Measurements from ENCODE around the gene TPRG1. TPM values are rescaled to one million over a fixed set of nuclear protein-coding genes. Genes with fewer than 3 reads are reported as not detected.

TPRG1 gene
- total RNA-seq, 2 donors from 2014 or later: 0.69 to 1.3 TPM

GRCh38 chr3:189353988-189354889 lies 182.5 kb downstream of the TPRG1 start:
- no peaks in the 10 kb centered on the region for H3K9me3 Mint-ChIP-seq
- H3K27ac Mint-ChIP-seq: no peak overlapping the region
- TF ChIP-seq CTCF (conservative IDR thresholded peaks at IDR 0.05): no peak

GRCh38 chr3:189355115-189355480 lies 183.3 kb downstream of the TPRG1 start:
- Histone ChIP-seq H3K36me3 (ENCODE audit: control insufficient read depth, insufficient read depth, low read length) (no peaks in the 10 kb centered on the region), H3K4me1 (ENCODE audit: control insufficient read depth, insufficient read depth, low read length) (no peaks in the 10 kb centered on the region), H3K27me3 (ENCODE audit: control insufficient read depth, insufficient read depth, low read length, poor library complexity, severe bottlenecking) (no peaks in the 10 kb centered on the region), H3K4me3 (ENCODE audit: low read length) (no peak overlapping the region), H3K9me3 (ENCODE audit: control insufficient read depth, low read length) (no peaks in the 10 kb centered on the region), H3K9ac (ENCODE audit: extremely low read depth, low read length, poor library complexity, severe bottlenecking) (no peak overlapping the region), H3K27ac (ENCODE audit: low read depth, low read length) (no peak overlapping the region)
- no peak overlapping the region for H3K27ac Mint-ChIP-seq
- H3K36me3 Mint-ChIP-seq (ENCODE audit: low read depth): no peaks in the 10 kb centered on the region
- H3K4me1 Mint-ChIP-seq: peaks cover 9% of the 10 kb centered on the region
- TF ChIP-seq CTCF (conservative IDR thresholded peaks at IDR 0.05): no peak
- peaks cover 3% of the 10 kb centered on the region for H3K27me3 Mint-ChIP-seq (ENCODE audit: insufficient read depth)
- H3K4me3 Mint-ChIP-seq: no peak overlapping the region
- DNase-seq: no peak
- H3K9me3 Mint-ChIP-seq: no peaks in the 10 kb centered on the region
- 84 to 92% methylated on average over 2 of the region's 2 CpGs for WGBS, 2 experiments (ENCODE audit: insufficient coverage in 1 of 2, insufficient read length in 1 of 2)

More at GRCh38 chr3:189353988-189354889, 182.5 kb downstream of the TPRG1 start:
- Histone ChIP-seq H3K27me3 (ENCODE audit: control insufficient read depth, insufficient read depth, low read length, poor library complexity, severe bottlenecking) (no peaks in the 10 kb centered on the region), H3K9ac (ENCODE audit: extremely low read depth, low read length, poor library complexity, severe bottlenecking) (no peak overlapping the region), H3K9me3 (ENCODE audit: control insufficient read depth, low read length) (no peaks in the 10 kb centered on the region), H3K4me3 (ENCODE audit: low read length) (no peak overlapping the region), H3K4me1 (ENCODE audit: control insufficient read depth, insufficient read depth, low read length) (no peaks in the 10 kb centered on the region), H3K27ac (ENCODE audit: low read depth, low read length) (no peak overlapping the region), H3K36me3 (ENCODE audit: control insufficient read depth, insufficient read depth, low read length) (no peaks in the 10 kb centered on the region)
- 88 to 89% methylated on average over 3 to 6 of the region's 6 CpGs for WGBS, 2 experiments (ENCODE audit: insufficient coverage in 1 of 2, insufficient read length in 1 of 2)
- no peak for DNase-seq
- Mint-ChIP-seq H3K27me3 (ENCODE audit: insufficient read depth) (no peaks in the 10 kb centered on the region), H3K4me3 (no peak overlapping the region), H3K36me3 (ENCODE audit: low read depth) (no peaks in the 10 kb centered on the region), H3K4me1 (peaks cover 9% of the 10 kb centered on the region)

- Histone ChIP-seq H3K9me3 (ENCODE audit: control insufficient read depth, low read length) (no peaks in the 10 kb centered on the region), H3K27me3 (ENCODE audit: control insufficient read depth, insufficient read depth, low read length, poor library complexity, severe bottlenecking) (no peaks in the 10 kb centered on the region), H3K4me3 (ENCODE audit: low read length) (no peak overlapping the region), H3K36me3 (ENCODE audit: control insufficient read depth, insufficient read depth, low read length) (no peaks in the 10 kb centered on the region), H3K4me1 (ENCODE audit: control insufficient read depth, insufficient read depth, low read length) (no peaks in the 10 kb centered on the region), H3K27ac (ENCODE audit: low read depth, low read length) (peak overlapping the region; percentile 4), H3K9ac (ENCODE audit: extremely low read depth, low read length, poor library complexity, severe bottlenecking) (no peak overlapping the region)
- H3K36me3 Mint-ChIP-seq (ENCODE audit: low read depth): no peaks in the 10 kb centered on the region
- H3K4me3 Mint-ChIP-seq: no peak overlapping the region
- no peak overlapping the region for H3K27ac Mint-ChIP-seq
- peak; percentile 64 for DNase-seq
- 62 to 80% methylated on average over 2 to 6 of the region's 6 CpGs for WGBS, 2 experiments (ENCODE audit: insufficient coverage in 1 of 2, insufficient read length in 1 of 2)
- H3K27me3 Mint-ChIP-seq (ENCODE audit: insufficient read depth): peaks cover 9% of the 10 kb centered on the region
- peaks cover 9% of the 10 kb centered on the region for H3K4me1 Mint-ChIP-seq
- H3K9me3 Mint-ChIP-seq: no peaks in the 10 kb centered on the region
- TF ChIP-seq CTCF (conservative IDR thresholded peaks at IDR 0.05): no peak
These were observed 183.9 kb downstream of the TPRG1 start for GRCh38 chr3:189355481-189356201.

Measured in endodermal cell (in vitro differentiated cells).